GM12873 (cell line): Measurements from ENCODE around the gene ZNF280B.

Experiments
- CTCF ChIP-seq: IDR thresholded peaks from 2 replicates; pipeline ENCODE4 v1.5.1; 2012; ENCODE audit warnings: low read depth, mild to moderate bottlenecking, moderate library complexity, low read length, control low read depth; ENCODE audit not compliant: insufficient read depth; ENCODE audit errors: missing control alignments

ZNF280B gene

GRCh38 chr22:22462813-22463567 is 45.6 kb downstream of the ZNF280B start:
- TF ChIP-seq CTCF: peak; percentile 39

- TF ChIP-seq CTCF: no peak
Observed at GRCh38 chr22:22461583-22461982, 47.0 kb downstream of the ZNF280B start.

- TF ChIP-seq CTCF: no peak
Observed at GRCh38 chr22:22461111-22461510, 47.4 kb downstream of the ZNF280B start.

- TF ChIP-seq CTCF: peak; percentile 24
Observed at GRCh38 chr22:22460635-22461034, 47.9 kb downstream of the ZNF280B start.

- TF ChIP-seq CTCF: no peak
Observed at GRCh38 chr22:22460060-22460459, 48.5 kb downstream of the ZNF280B start.

- no peak for TF ChIP-seq CTCF
Observed at GRCh38 chr22:22458896-22459588, 49.5 kb downstream of the ZNF280B start.

- TF ChIP-seq CTCF: no peak
Observed at GRCh38 chr22:22458387-22458786, 50.2 kb downstream of the ZNF280B start.
